ENCODE measurements around the gene OXER1.

- TF ChIP-seq, protein P1, sequence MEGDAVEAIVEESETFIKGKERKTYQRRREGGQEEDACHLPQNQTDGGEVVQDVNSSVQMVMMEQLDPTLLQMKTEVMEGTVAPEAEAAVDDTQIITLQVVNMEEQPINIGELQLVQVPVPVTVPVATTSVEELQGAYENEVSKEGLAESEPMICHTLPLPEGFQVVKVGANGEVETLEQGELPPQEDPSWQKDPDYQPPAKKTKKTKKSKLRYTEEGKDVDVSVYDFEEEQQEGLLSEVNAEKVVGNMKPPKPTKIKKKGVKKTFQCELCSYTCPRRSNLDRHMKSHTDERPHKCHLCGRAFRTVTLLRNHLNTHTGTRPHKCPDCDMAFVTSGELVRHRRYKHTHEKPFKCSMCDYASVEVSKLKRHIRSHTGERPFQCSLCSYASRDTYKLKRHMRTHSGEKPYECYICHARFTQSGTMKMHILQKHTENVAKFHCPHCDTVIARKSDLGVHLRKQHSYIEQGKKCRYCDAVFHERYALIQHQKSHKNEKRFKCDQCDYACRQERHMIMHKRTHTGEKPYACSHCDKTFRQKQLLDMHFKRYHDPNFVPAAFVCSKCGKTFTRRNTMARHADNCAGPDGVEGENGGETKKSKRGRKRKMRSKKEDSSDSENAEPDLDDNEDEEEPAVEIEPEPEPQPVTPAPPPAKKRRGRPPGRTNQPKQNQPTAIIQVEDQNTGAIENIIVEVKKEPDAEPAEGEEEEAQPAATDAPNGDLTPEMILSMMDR (IDR thresholded peaks at IDR 0.05), result no peak
- TF ChIP-seq EP300 (IDR thresholded peaks at IDR 0.05) (no peak), POLR2A (IDR thresholded peaks at IDR 0.05) (no peak)
Observed at GRCh38 chr2:42747422-42747821, 16.5 kb downstream of the OXER1 start.
